Choroid plexus epithelial cell (primary cell): ENCODE data around the gene RAET1L.
"Not testable (repeated sequence)": the region's sequence is repeated elsewhere in the genome, so short reads cannot be mapped to it uniquely, and the experiment has no call there.

Experiments
- DNase-seq: peaks from one replicate; pipeline ENCODE4 v3.0.0-alpha.2; 2010; ENCODE audit warnings: low read depth
- H3K4me3 ChIP-seq: 2 replicates; pipeline ENCODE4 v1.5.1; 2011; ENCODE audit warnings: low read depth, mild to moderate bottlenecking, control low read depth, low read length, moderate library complexity
- CTCF ChIP-seq: conservative IDR thresholded peaks from 2 replicates; pipeline ENCODE4 v1.5.1; 2011; ENCODE audit warnings: low read depth, mild to moderate bottlenecking, control low read depth, inconsistent platforms, low read length, moderate library complexity

RAET1L gene

DNA sequence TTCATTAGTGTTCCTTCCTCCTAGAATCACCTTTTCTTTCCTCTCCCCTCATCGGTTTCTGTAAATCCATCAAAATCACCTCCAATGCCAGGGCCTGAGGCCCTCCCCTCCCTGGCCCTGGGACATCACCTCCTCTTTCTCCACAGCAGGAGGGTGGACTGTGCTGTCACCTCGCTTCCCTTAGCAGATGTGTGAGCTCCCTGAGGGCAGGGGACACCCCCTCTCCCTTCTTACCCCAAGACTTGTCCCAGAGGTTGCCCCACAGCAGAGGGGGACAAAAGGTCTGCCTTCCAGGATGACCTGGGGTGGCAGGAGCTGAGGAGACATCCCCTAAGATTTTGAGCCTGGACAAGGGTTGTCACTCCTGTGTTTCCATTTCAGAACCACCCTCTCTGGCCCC, 55.7 kb downstream of the RAET1L start:
- no peak for TF ChIP-seq CTCF
- no peak for DNase-seq
- H3K4me3 ChIP-seq, result no peak overlapping the region

DNA sequence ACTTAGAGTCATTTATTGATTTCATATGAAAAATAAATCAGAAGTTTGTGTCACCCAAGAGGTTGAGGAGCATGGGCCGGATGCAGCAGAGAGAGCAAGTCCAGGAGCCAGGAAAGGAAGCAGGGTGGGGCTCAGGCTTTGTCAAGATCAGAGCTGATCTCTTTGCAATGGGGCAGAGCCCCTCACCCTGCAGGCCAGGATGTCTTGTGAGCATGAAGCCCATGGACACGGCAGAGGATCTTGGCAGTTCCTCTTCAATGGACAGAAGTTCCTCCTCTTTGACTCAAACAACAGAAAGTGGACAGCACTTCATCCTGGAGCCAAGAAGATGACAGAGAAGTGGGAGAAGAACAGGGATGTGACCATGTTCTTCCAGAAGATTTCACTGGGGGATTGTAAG, 56.4 kb downstream of the RAET1L start:
- H3K4me3 ChIP-seq, DNase-seq: not testable (repeated sequence)
